ENCODE results near the gene CABP5.

- TF ChIP-seq TCF3 (IDR thresholded peaks at IDR 0.05; ENCODE audit: borderline replicate concordance, insufficient read depth, low read depth, low read length) (no peak), ATF3 (IDR thresholded peaks at IDR 0.05; ENCODE audit: borderline replicate concordance, extremely low read depth, low read depth, low read length) (no peak), POLR2A (IDR thresholded peaks at IDR 0.05; ENCODE audit: low read depth, low read length) (no peak), PML (IDR thresholded peaks at IDR 0.05; ENCODE audit: low read length) (no peak), CREM (IDR thresholded peaks at IDR 0.05; ENCODE audit: low read depth) (no peak), SPI1 (IDR thresholded peaks at IDR 0.05; ENCODE audit: borderline replicate concordance, insufficient read depth, low read depth, low read length) (no peak), POLR2AphosphoS5 (IDR thresholded peaks at IDR 0.05; ENCODE audit: low read length) (no peak), BCL11A (IDR thresholded peaks at IDR 0.05; ENCODE audit: low read depth, low read length) (no peak)
- TF ChIP-seq, protein P1, sequence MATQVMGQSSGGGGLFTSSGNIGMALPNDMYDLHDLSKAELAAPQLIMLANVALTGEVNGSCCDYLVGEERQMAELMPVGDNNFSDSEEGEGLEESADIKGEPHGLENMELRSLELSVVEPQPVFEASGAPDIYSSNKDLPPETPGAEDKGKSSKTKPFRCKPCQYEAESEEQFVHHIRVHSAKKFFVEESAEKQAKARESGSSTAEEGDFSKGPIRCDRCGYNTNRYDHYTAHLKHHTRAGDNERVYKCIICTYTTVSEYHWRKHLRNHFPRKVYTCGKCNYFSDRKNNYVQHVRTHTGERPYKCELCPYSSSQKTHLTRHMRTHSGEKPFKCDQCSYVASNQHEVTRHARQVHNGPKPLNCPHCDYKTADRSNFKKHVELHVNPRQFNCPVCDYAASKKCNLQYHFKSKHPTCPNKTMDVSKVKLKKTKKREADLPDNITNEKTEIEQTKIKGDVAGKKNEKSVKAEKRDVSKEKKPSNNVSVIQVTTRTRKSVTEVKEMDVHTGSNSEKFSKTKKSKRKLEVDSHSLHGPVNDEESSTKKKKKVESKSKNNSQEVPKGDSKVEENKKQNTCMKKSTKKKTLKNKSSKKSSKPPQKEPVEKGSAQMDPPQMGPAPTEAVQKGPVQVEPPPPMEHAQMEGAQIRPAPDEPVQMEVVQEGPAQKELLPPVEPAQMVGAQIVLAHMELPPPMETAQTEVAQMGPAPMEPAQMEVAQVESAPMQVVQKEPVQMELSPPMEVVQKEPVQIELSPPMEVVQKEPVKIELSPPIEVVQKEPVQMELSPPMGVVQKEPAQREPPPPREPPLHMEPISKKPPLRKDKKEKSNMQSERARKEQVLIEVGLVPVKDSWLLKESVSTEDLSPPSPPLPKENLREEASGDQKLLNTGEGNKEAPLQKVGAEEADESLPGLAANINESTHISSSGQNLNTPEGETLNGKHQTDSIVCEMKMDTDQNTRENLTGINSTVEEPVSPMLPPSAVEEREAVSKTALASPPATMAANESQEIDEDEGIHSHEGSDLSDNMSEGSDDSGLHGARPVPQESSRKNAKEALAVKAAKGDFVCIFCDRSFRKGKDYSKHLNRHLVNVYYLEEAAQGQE (IDR thresholded peaks at IDR 0.05; ENCODE audit: low read depth, low read length): no peak
- TF ChIP-seq, protein P2, sequence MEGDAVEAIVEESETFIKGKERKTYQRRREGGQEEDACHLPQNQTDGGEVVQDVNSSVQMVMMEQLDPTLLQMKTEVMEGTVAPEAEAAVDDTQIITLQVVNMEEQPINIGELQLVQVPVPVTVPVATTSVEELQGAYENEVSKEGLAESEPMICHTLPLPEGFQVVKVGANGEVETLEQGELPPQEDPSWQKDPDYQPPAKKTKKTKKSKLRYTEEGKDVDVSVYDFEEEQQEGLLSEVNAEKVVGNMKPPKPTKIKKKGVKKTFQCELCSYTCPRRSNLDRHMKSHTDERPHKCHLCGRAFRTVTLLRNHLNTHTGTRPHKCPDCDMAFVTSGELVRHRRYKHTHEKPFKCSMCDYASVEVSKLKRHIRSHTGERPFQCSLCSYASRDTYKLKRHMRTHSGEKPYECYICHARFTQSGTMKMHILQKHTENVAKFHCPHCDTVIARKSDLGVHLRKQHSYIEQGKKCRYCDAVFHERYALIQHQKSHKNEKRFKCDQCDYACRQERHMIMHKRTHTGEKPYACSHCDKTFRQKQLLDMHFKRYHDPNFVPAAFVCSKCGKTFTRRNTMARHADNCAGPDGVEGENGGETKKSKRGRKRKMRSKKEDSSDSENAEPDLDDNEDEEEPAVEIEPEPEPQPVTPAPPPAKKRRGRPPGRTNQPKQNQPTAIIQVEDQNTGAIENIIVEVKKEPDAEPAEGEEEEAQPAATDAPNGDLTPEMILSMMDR (IDR thresholded peaks at IDR 0.05 in 2 of 3, conservative IDR thresholded peaks at IDR 0.05 in 1 of 3; ENCODE audit: control insufficient read depth in 2 of 3, extremely low read depth in 1 of 3, insufficient read depth in 1 of 3, low read depth in 3 of 3, low read length in 3 of 3): no peak
Measured at GRCh38 chr19:48025480-48025879, 18.4 kb downstream of the CABP5 start.

Measured in GM12878 (cell line).